Upper lobe of left lung (tissue), 6 donors: ENCODE results near the gene CHPF2. TPM values are rescaled to one million over a fixed set of nuclear protein-coding genes. Genes with fewer than 3 reads are reported as not detected.

Source experiments
- ATAC-seq, 2 donors: fragments of 200-7000 bp; cut with Tn5 transposase; one replicate each; pipeline ENCODE4 v1.9.1; 2022; ENCODE audit warnings: mild to moderate bottlenecking in 2 of 2, moderate library complexity in 2 of 2; ENCODE audit not compliant: low FRiP score in 2 of 2
- DNase-seq, 2 donors: peaks; one replicate each; pipeline ENCODE4 v3.0.0-alpha.2; 2019 to 2020
- H3K27ac ChIP-seq, 4 donors: fragments of 200-600 bp; sonication (generic); one replicate each; pipeline ENCODE4 v1.5.1; 2016 to 2019
- H3K27me3 ChIP-seq, 4 donors: fragments of 200-600 bp; sonication (generic); one replicate each; pipeline ENCODE4 v1.5.1; 2017 to 2019
- H3K36me3 ChIP-seq, 4 donors: fragments of 200-600 bp; sonication (generic); one replicate each; pipeline ENCODE4 v1.5.1; 2016 to 2019
- H3K4me1 ChIP-seq, 4 donors: fragments of 200-600 bp; sonication (generic); one replicate each; pipeline ENCODE4 v1.5.1; 2018 to 2019
- H3K4me3 ChIP-seq, 4 donors: fragments of 200-600 bp; sonication (generic); one replicate each; pipeline ENCODE4 v1.5.1; 2017 to 2019; ENCODE audit warnings: mild to moderate bottlenecking in 2 of 4, moderate library complexity in 1 of 4
- H3K9me3 ChIP-seq, 4 donors: fragments of 200-600 bp; sonication (generic); one replicate each; pipeline ENCODE4 v1.5.1; 2018 to 2019
- CTCF ChIP-seq, 6 experiments: fragments of 450-650 bp in 4 of 6; fragments of 200-600 bp in 2 of 6; sonication (generic) in 2 of 6; IDR thresholded peaks; one replicate each; pipeline ENCODE4 v1.5.1; 2016 to 2019; ENCODE audit warnings: antibody characterized with exemption in 6 of 6
- EP300 ChIP-seq, 4 donors: sonication (generic); formaldehyde crosslinking; IDR thresholded peaks; one replicate each; pipeline ENCODE4 v1.5.1; 2017; ENCODE audit warnings: antibody characterized with exemption in 4 of 4, control low read depth in 2 of 4
- POLR2A ChIP-seq, 4 donors: fragments of 450-650 bp; IDR thresholded peaks; one replicate each; pipeline ENCODE4 v1.5.1; 2016 to 2017; ENCODE audit warnings: antibody characterized with exemption in 4 of 4, mild to moderate bottlenecking in 2 of 4
- POLR2AphosphoS5 ChIP-seq, 2 donors: sonication (generic); formaldehyde crosslinking; IDR thresholded peaks; one replicate each; pipeline ENCODE4 v1.5.1; 2017; ENCODE audit warnings: antibody characterized with exemption in 2 of 2
- WGBS, 2 donors: methylation state at CpG; one replicate each; pipeline ENCODE4 v1.1.5; 2017 to 2018; 5-methylcytosine and 5-hydroxymethylcytosine counted together
- total RNA-seq, 6 donors: library from RNA; depleted of rRNA in 4 of 6; stranded (reverse); fragments of >200 nt in 4 of 6; gene quantifications; one replicate each; pipeline versions ENCODE4 v1.1.0 to v1.2.1, GENCODE V29; 2016 to 2021
- donor health status: DM: no; HTN: no; CAD: no; lungs with moderate emphysema.
- donor health status: DM: no; HTN: yes; CAD: no; lungs with severe emphysema.

CHPF2 gene
- total RNA-seq, 6 donors from 2014 or later: 34.4 to 69.1 (median 47.4) TPM

- no peak for ATAC-seq
- H3K9me3 ChIP-seq: no peaks in the 10 kb centered on the region
- TF ChIP-seq CTCF (IDR thresholded peaks at IDR 0.05) (no peak), POLR2A (IDR thresholded peaks at IDR 0.05) (no peak), EP300 (IDR thresholded peaks at IDR 0.05) (no peak)
- 51 to 73% methylated on average over 2 to 4 of the region's 4 CpGs for WGBS, 2 donors
- H3K36me3 ChIP-seq: peaks cover 0 to 4% (median 1%) of the 10 kb centered on the region in 4 donors
- peak overlapping the region in 3 of 4 donors; percentile 59 to 69 (median 64) for H3K4me3 ChIP-seq
- DNase-seq: no peak
- H3K4me1 ChIP-seq: peaks cover 55 to 88% (median 70%) of the 10 kb centered on the region in 4 donors
- peak overlapping the region in 3 of 4 donors; percentile 20 to 90 (median 86) for H3K27ac ChIP-seq
- peaks cover 0 to 13% (median 6%) of the 10 kb centered on the region in 4 donors for H3K27me3 ChIP-seq
Measured at GRCh38 chr7:151246851-151247580, 14.7 kb downstream of the CHPF2 start.

- H3K9me3 ChIP-seq: no peaks in the 10 kb centered on the region
- H3K27me3 ChIP-seq: peaks cover 0 to 13% (median 6%) of the 10 kb centered on the region in 4 donors
- WGBS, 2 donors: 19 to 23% methylated on average over 7 to 16 of the region's 29 CpGs
- ATAC-seq (no peak), DNase-seq (no peak)
- peak overlapping the region; percentile 79 to 90 (median 84) for H3K27ac ChIP-seq
- H3K4me1 ChIP-seq: peaks cover 60 to 95% (median 76%) of the 10 kb centered on the region in 4 donors
- TF ChIP-seq CTCF (IDR thresholded peaks at IDR 0.05) (no peak), POLR2A (IDR thresholded peaks at IDR 0.05) (no peak), POLR2AphosphoS5 (IDR thresholded peaks at IDR 0.05) (no peak), EP300 (IDR thresholded peaks at IDR 0.05) (no peak)
- peaks cover 0 to 1% (median 0%) of the 10 kb centered on the region in 4 donors for H3K36me3 ChIP-seq
- peak overlapping the region; percentile 39 to 69 (median 62) for H3K4me3 ChIP-seq
Measured at GRCh38 chr7:151247611-151248345, 15.5 kb downstream of the CHPF2 start.

DNA sequence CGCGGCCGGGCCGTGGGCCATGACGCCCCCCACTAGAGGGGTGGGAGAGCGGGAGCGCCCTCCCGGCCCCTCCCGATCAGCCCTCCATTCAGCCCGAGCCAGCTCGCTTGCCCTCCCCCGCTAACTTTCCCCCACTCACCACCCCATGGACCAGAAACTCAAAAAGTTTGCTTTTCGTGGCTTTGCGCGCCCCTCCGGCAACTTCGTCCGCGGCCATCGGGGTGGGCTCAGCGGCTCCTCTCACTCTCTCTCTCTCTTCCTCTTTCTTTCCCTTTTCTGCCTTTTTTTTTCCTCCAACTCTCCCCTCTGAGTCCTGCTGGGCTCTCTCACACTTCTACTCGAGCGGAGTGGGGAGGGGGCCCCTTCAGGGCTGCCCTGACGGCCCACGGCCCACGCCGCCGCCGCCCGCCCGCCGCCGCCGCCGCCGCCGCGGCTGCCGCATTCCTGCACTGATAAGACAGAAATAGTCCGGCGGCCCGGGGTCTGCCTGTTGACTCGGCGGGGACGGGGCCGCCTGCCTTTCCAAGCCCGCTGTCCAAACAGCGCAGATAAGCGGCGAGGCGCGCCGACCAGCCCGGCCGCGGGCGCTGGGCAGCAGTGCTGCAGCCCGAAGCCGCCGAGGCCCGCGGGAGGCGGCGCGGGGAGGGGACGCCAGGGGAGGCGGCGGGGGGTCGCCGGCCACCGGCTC is 16.2 kb downstream of the CHPF2 start, which contains the start of gene SMARCD3:
SMARCD3 (minus strand) TSS at position 349 of the 688 bp plus-strand sequence; CDS start at position 217, 132 bp downstream.
- Histone ChIP-seq H3K27ac (peak within 1 kb of the TSS; percentile 79 to 90 (median 84)), H3K4me1 (peaks cover 55 to 91% (median 71%) of the 10 kb centered on the region in 4 donors), H3K4me3 (peak within 1 kb of the TSS; percentile 39 to 69 (median 62)), H3K36me3 (no peaks in the 10 kb centered on the region), H3K27me3 (peaks cover 0 to 13% (median 6%) of the 10 kb centered on the region in 4 donors), H3K9me3 (no peaks in the 10 kb centered on the region)
- DNase-seq (peak; percentile 61 to 94), ATAC-seq (peak in 1 of 2 donors; percentile 68)
- TF ChIP-seq POLR2AphosphoS5 (IDR thresholded peaks at IDR 0.05) (no peak), CTCF (IDR thresholded peaks at IDR 0.05) (peak in 1 of 6 experiments; percentile 9)
- 1% methylated on average over 32 to 40 of the region's 71 CpGs for WGBS, 2 donors

DNA sequence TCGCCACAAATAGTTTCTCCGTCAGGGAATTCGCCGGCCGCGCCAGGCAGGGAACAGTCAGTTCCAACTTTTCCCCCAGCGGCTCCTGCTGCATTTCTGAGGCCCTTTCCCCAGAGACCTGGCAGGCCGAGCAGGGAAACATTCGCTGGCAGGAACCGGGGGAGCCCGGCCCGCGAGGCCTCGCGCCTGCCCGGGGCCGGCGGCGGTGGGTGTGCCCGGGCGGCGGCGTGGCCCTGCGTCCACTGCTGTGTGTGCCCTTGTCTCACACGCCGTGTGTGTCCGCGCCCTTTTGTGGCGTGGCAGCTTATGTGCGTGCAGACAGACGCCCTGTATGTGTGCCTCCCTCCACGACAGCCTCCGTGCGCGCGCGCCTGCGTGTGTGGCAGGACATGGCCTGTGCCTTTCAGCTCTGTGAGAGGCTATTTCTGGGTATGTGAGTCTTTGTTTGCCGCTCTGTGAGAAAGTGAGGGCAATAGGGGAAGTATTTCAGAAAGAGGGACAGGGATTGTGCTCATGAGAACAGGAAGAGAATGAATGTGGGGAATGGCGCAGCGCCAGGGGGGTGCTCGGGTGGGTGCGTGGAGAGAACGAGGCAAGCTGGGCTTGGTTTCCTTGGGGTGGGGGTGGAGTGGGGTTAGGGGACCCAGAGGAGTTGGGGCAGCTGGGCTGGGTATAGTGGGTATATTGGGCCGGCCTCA is 16.9 kb downstream of the CHPF2 start:
- peaks cover 0 to 13% (median 6%) of the 10 kb centered on the region in 4 donors for H3K27me3 ChIP-seq
- WGBS, 2 donors: 4 to 5% methylated on average over 15 to 37 of the region's 45 CpGs
- peak; percentile 51 to 93 for DNase-seq

More for the DNA sequence above, 16.9 kb downstream of the CHPF2 start:
- peak; percentile 46 to 60 for ATAC-seq
- Histone ChIP-seq H3K9me3 (no peaks in the 10 kb centered on the region), H3K36me3 (no peaks in the 10 kb centered on the region), H3K4me1 (peaks cover 48 to 84% (median 64%) of the 10 kb centered on the region in 4 donors), H3K4me3 (peak overlapping the region in 3 of 4 donors; percentile 59 to 69 (median 64)), H3K27ac (peak overlapping the region; percentile 79 to 90 (median 84))
- TF ChIP-seq CTCF (IDR thresholded peaks at IDR 0.05): no peak
- TF ChIP-seq POLR2A (IDR thresholded peaks at IDR 0.05): peak in 1 of 4 donors; percentile 36
